Measurements from ENCODE around the gene ABHD3.
"Not testable (repeated sequence)": the region's sequence is repeated elsewhere in the genome, so short reads cannot be mapped to it uniquely, and the experiment has no call there.

The ABHD3 gene

DNA sequence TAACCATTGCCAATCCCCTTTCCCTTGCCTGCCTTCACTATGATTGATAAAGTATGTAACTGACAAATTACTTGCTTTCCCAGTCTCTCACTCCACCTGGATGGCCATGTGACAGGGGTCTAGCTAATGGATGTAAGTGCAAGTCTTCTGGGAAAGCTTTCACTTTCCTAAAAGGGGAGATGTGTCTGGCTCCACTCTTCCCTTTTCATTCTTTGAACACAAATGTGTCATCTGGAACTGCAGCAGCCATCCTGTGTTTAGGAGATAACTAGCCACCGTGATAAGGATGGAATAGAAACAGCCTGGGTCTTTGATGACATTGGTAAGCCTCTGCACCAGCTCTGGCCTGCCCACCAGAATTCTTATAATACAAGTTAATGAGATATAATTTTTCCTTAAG, 54.3 kb downstream of the ABHD3 start:
- no peak for DNase-seq (ENCODE audit: low read depth)

DNA sequence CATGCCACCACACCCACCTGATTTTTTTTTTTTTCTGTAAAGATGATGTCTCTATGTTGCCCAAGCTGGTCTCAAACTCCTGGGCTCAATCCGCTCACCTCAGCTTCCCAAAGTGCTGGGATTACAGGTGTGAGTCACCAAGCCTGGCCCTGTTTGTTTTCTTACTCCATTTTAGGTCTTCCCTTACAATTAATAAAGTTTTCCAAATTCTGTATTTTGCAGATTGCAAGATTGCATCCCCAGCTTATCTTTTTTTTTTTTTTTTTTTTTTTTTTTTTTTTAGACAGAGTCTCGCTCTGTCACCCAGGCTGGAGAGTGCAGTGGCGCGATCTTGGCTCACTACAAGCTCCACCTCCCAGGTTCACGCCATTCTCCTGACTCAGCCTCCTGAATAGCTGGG, 64.2 kb downstream of the ABHD3 start:
- DNase-seq (ENCODE audit: low read depth) = not testable (repeated sequence)

DNA sequence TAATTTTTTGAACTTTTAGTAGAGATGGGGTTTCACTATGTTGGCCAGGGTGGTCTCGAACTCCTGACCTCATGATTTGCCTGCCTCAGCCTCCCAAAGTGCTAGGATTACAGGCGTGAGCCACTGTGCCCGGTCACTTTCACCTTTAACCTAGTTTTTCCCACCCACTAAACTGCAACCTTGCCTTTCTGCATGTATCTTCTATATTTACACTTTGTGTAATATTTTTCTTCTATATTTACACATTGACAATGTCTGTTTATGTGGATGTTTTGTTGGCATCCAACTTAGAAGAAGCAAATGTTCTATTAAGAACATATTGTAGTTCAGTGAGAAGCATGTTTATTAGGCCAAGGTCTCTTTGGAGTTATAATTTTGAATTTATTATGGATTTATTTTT, 65.8 kb downstream of the ABHD3 start:
- DNase-seq (ENCODE audit: low read depth) = no peak

DNA sequence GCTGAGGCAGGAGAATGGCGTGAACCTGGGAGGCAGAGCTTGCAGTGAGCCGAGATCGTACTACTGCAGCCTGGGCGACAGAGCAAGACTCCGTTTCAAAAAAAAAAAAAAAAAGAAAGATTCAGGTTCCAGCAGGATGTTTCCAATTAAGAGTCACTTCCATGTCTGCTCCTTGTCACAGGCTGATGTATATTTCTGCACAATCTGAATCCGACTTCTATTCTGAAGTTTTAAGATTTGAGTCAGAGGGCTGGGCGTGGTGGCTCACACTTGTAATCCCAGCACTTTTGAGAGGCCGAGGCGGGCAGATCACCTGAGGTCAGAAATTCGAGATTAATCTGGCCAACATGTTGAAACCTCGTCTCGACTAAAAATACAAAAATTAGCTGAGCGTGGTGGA, 67.8 kb downstream of the ABHD3 start:
- DNase-seq (ENCODE audit: low read depth) = no peak

GRCh38 chr18:21634588-21635199, 69.9 kb downstream of the ABHD3 start:
- DNase-seq (ENCODE audit: low read depth) = no peak

GRCh38 chr18:21632393-21632792, 72.2 kb downstream of the ABHD3 start:
- DNase-seq (ENCODE audit: low read depth) = no peak

- no peak for DNase-seq (ENCODE audit: low read depth)
Observed at GRCh38 chr18:21629089-21629832, 75.3 kb downstream of the ABHD3 start.

DNA sequence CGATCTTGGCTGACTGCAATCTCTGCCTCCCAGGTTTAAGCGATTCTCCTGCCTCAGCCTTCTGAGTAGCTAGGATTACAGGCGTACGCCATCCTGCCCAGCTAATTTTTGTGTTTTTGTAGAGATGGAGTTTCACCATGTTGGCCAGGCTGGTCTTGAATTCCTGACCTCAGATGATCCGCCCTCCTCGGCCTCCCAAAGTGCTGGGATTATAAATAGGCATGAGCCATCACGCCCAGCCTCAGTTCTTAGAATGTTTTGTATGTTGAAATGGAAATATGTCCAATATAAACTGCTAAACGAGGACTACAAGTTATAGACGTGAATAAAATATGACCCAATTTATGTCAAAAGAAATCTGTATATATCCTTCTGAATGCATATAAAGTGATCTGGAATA, 82.9 kb downstream of the ABHD3 start:
- not testable (repeated sequence) for DNase-seq (ENCODE audit: low read depth)

DNA sequence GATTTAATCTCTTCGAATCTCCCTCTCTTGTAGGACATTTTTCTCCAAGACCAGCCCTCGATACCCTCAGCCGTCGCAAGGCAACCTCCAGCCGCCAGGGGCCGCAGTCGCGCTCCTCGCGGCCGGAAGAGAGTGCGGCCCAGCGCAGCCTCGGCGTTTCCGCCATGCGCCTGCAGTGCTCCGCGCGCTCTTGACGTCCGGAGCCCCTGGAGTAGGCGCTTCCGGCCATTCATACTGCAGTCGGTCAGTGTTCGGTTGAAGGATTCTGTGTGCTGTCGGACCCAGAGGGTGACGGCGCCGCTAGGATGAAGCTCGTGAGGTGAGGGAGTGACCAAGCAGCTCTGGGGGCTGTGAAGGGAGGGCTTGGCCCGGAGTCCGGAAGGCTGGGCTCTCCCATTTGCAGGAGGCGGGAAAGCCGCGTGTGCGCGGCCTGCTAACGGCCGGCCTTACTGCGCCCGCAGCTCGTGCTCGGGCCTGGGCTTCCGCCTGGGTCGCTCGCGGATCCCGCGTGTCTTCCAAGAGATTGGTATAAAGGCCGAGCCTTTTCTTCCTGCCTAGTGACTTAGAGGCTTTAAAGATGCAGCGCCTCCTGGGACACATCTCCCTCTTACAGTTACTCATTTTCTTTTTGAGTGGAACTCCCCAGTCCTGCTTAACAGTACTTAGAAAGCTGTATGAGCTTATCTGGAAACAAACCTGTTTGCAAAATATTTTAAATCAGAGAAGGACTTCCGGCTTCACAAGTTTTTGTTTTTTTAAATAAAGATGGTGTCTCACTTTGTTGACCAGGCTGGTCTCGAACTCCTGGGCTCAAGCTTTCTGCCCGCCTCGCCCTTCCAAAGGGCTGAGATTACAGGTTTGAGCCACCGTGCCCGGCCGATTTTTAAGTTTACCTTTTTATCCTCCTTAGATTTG, 92.2 kb downstream of the ABHD3 start, which contains the start of gene SNRPD1:
TSS of gene SNRPD1 (plus strand) at position 190 of the 915 bp plus-strand sequence. CDS start at position 306, 116 bp downstream.
- DNase-seq (ENCODE audit: low read depth) = peak; percentile 90

DNA sequence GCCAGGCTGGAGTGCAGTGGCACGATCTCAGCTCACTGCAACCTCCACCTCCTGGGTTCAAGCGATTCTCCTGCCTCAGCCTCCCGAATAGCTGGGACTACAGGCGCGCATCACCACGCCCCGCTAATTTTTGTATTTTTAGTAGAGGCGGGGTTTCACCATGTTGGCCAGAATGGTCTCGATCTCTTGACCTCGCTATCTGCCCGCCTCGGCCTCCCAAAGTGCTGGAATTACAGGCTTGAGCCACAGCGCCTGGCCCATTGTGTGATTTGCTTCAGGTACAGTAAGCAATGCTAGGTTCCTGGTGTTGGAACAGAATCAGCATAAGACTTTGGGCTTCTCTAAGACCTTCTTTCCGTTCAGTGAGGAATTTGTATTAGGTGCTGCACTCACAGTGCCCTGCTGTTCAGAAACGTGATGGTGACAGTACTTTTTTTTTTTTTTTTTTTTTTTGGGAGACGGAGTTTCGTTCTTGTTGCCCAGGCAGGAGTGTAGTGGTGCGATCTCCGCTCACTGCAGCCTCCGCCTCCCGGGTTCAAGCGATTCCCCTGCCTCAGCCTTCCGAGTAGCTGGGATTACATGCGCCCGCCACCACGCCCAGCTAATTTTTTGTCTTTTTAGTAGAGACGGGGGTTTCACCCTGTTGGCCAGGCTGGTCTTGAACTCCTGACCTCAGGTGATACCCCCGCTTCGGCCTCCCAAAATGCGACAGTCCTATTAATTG, 93.0 kb downstream of the ABHD3 start:
- not testable (repeated sequence) for DNase-seq (ENCODE audit: low read depth)

DNA sequence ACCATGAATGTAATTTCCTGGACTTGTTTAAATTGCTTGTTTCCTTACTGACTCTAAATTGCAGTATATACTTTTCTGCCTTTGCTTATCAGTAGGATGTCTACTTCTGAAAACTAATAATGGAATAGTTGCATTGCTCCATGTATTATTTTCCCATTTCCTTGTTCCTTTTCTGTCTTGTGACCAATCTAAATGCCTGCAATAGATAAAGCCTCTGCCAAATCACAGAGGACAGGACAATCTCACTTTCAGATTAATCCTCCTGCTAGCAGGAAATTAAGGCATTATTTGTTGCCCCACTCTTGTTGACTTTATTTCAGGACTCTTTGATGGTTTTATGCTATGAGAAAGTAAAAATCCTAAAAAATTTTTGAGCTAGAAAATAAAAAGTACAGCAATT, 99.4 kb downstream of the ABHD3 start:
- no peak for DNase-seq (ENCODE audit: low read depth)

DNA sequence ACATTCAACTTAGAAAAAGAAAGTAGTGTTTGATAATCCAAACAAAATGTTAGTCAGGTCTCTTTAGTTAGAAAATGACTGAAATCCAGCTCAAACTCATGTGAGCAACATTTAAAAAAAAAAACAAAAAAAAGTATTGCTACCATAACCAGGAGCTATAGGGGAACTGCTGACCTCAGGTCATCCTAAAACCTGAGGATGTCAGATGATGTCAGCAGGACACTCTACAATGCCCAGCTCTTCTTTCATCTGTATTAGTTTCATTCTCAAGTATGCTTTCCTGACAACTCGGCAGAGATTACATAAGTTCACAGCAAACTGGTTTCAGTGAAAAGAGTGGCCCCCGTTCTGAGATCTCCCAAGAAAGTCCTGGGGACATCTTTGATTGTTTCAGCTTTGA, 99.9 kb downstream of the ABHD3 start:
- no peak for DNase-seq (ENCODE audit: low read depth)

- no peak for DNase-seq (ENCODE audit: low read depth)
Observed at GRCh38 chr18:21602299-21602587, 102.3 kb downstream of the ABHD3 start.
